Measurements from ENCODE around the gene MAB21L2. TPM values are rescaled to one million over a fixed set of nuclear protein-coding genes. Genes with fewer than 3 reads are reported as not detected.

The MAB21L2 gene
- 0.04 TPM for total RNA-seq (2013)
- polyA plus RNA-seq, result not detected
- not detected in 2 replicates for polyA minus RNA-seq
- total RNA-seq, result 0 to 0.35 (median 0) reads per million in 11 experiments

DNA sequence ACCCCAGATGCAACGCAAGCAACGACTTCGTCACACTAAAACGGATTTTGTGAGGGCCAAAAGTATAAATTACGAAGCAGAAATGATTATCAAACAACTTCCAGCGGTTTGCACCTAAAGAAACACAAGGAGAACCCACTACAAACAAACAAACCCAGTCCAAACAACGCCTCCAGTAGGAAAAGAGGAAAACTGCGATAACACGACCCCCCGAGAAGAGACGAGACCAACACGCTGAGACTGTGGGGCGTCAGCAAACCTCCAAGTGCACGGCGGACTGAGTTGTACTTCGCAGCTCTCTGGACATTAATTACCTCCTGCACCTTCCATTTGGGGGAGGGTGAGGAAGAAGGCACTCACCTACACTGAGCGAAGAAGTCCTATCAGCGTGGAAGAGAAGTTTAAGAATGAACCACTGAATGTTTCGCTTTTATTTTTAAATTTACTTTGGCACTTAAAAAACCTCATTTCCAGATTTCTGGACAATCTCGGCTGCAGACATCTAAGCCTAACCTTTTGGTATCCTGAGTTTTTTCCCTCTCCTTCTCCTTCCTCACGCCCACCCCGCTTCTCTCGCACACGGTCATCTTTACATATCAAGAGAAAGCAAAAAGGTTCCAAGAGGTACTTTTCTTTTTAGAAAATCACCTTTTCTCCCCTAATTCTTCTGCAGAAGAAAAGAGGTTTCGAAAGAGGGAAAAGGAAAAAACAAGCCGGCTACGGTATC is at the start of gene MAB21L2:
Gene MAB21L2, plus strand, starts transcription at position 6 of the 727 bp plus-strand sequence. CDS start 879 bp downstream, outside the sequence.
- Histone ChIP-seq H4K20me1 (ENCODE audit: insufficient read depth, low read length) (no peaks in the 10 kb centered on the region), H2AFZ (ENCODE audit: insufficient read depth, low read depth, low read length, poor library complexity, severe bottlenecking) (no peak within 1 kb of the TSS), H3K27ac (ENCODE audit: low read depth in 1 of 2, low read length in 2 of 2) (no peak within 1 kb of the TSS), H3K9me3 (replicated peaks in 1 of 2; ENCODE audit: control insufficient read depth in 1 of 2, insufficient read depth in 1 of 2, low read length in 2 of 2) (peaks cover 37 to 38% of the 10 kb centered on the region in 2 donors), H3K9ac (ENCODE audit: insufficient read depth, low read length, poor library complexity, severe bottlenecking) (no peak within 1 kb of the TSS), H3K4me1 (ENCODE audit: control insufficient read depth in 1 of 2, insufficient read depth in 2 of 2, low read length in 2 of 2) (no peaks in the 10 kb centered on the region), H3K4me2 (replicated peaks; ENCODE audit: extremely low read depth, low read length, poor library complexity, severe bottlenecking) (no peak within 1 kb of the TSS), H3K4me3 (replicated peaks in 1 of 3; ENCODE audit: low read depth in 2 of 3, low read length in 3 of 3) (no peak within 1 kb of the TSS), H3K36me3 (replicated peaks in 1 of 2; ENCODE audit: control insufficient read depth in 1 of 2, insufficient read depth in 2 of 2, low read length in 2 of 2) (peaks cover 5 to 17% of the 10 kb centered on the region in 2 donors), H3K27me3 (ENCODE audit: control insufficient read depth in 2 of 2, insufficient read depth in 2 of 2, low read length in 2 of 2) (no peaks in the 10 kb centered on the region), H3K79me2 (ENCODE audit: insufficient read depth, low read length) (no peaks in the 10 kb centered on the region)
- TF ChIP-seq, protein P1, sequence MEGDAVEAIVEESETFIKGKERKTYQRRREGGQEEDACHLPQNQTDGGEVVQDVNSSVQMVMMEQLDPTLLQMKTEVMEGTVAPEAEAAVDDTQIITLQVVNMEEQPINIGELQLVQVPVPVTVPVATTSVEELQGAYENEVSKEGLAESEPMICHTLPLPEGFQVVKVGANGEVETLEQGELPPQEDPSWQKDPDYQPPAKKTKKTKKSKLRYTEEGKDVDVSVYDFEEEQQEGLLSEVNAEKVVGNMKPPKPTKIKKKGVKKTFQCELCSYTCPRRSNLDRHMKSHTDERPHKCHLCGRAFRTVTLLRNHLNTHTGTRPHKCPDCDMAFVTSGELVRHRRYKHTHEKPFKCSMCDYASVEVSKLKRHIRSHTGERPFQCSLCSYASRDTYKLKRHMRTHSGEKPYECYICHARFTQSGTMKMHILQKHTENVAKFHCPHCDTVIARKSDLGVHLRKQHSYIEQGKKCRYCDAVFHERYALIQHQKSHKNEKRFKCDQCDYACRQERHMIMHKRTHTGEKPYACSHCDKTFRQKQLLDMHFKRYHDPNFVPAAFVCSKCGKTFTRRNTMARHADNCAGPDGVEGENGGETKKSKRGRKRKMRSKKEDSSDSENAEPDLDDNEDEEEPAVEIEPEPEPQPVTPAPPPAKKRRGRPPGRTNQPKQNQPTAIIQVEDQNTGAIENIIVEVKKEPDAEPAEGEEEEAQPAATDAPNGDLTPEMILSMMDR (IDR thresholded peaks at IDR 0.05), result no peak
- no peak within 1 kb of the TSS for H3K27ac Mint-ChIP-seq
- no peaks in the 10 kb centered on the region for H3K4me1 Mint-ChIP-seq
- intact Hi-C loops (cut with micrococcal nuclease), result no loop called here
- H3K4me3 Mint-ChIP-seq, result no peak within 1 kb of the TSS
- H3K36me3 Mint-ChIP-seq, result peaks cover 27 to 37% of the 10 kb centered on the region in 2 donors
- H3K9me3 Mint-ChIP-seq, result peaks cover 32 to 41% (median 38%) of the 10 kb centered on the region in 7 donors
- DNase-seq, result no peak
- no peaks in the 10 kb centered on the region for H3K27me3 Mint-ChIP-seq (ENCODE audit: low read depth in 3 of 3)
- WGBS (ENCODE audit: insufficient coverage), result 97% methylated on average over 4 of the region's 27 CpGs

DNA sequence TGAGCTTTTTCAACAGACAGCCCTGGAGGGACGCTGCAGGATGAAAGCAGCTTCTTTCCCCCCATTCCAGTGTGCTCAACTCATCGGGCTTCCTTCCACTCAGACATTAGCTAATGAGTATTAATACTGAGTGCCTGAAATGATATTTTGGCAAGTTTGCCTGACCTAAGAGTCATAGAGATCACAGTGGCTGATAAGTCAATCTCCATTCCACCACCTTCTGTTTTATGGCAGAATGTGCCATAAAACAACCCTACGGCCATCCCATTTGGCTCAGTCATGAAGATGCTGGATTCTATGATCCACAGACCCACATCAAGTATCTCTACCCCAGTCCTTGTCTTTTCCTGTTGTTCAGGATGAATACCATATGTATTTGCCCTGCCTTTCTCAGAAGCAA is 48.3 kb upstream of the MAB21L2 start:
- no peak overlapping the region for H2AFZ ChIP-seq (ENCODE audit: insufficient read depth, low read depth, low read length, poor library complexity, severe bottlenecking)
- TF ChIP-seq, protein P1 (IDR thresholded peaks at IDR 0.05), result no peak
- DNase-seq, result no peak
- H3K9me3 ChIP-seq (replicated peaks in 1 of 2; ENCODE audit: control insufficient read depth in 1 of 2, insufficient read depth in 1 of 2, low read length in 2 of 2), result no peaks in the 10 kb centered on the region
- no peaks in the 10 kb centered on the region for H4K20me1 ChIP-seq (ENCODE audit: insufficient read depth, low read length)
- Mint-ChIP-seq H3K9me3 (peaks cover 0 to 5% (median 0%) of the 10 kb centered on the region in 7 donors), H3K4me3 (no peak overlapping the region), H3K27ac (no peak overlapping the region), H3K27me3 (ENCODE audit: low read depth in 3 of 3) (peaks cover 0 to 2% (median 0%) of the 10 kb centered on the region in 3 donors), H3K4me1 (no peaks in the 10 kb centered on the region), H3K36me3 (no peaks in the 10 kb centered on the region)
- H3K4me1 ChIP-seq (ENCODE audit: control insufficient read depth in 1 of 2, insufficient read depth in 2 of 2, low read length in 2 of 2), result no peaks in the 10 kb centered on the region
- no CpG with 5 or more reads among the region's 3 CpGs for WGBS (ENCODE audit: insufficient coverage)
- H3K36me3 ChIP-seq (replicated peaks in 1 of 2; ENCODE audit: control insufficient read depth in 1 of 2, insufficient read depth in 2 of 2, low read length in 2 of 2), result no peaks in the 10 kb centered on the region
- no peak overlapping the region for H3K4me3 ChIP-seq (replicated peaks in 1 of 3; ENCODE audit: low read depth in 2 of 3, low read length in 3 of 3)
- H3K9ac ChIP-seq (ENCODE audit: insufficient read depth, low read length, poor library complexity, severe bottlenecking), result no peak overlapping the region
- no peaks in the 10 kb centered on the region for H3K27me3 ChIP-seq (ENCODE audit: control insufficient read depth in 2 of 2, insufficient read depth in 2 of 2, low read length in 2 of 2)
- intact Hi-C loops (cut with micrococcal nuclease), result no loop called here
- no peak overlapping the region for H3K4me2 ChIP-seq (replicated peaks; ENCODE audit: extremely low read depth, low read length, poor library complexity, severe bottlenecking)
- H3K79me2 ChIP-seq (ENCODE audit: insufficient read depth, low read length), result no peaks in the 10 kb centered on the region
- H3K27ac ChIP-seq (ENCODE audit: low read depth in 1 of 2, low read length in 2 of 2), result no peak overlapping the region
